ENCODE results near the gene PI4K2A. TPM values are rescaled to one million over a fixed set of nuclear protein-coding genes. Genes with fewer than 3 reads are reported as not detected.
A peak's percentile ranks its signal among the peaks of the same experiment; 100 is the strongest.

The PI4K2A gene
- total and polyA plus RNA-seq, 2 of the 13 experiments (the other 11 are each of a cell fraction or from before 2014, with no cell fraction given): 10.9 to 14.3 TPM

- H3K4me3 ChIP-seq (replicated peaks in 1 of 3; ENCODE audit: insufficient read depth in 1 of 3, low read depth in 2 of 3, low read length in 3 of 3): peak overlapping the region in 1 of 3 experiments; percentile 53; a peak in 1 of 6 replicates
- intact Hi-C loops (cut with micrococcal nuclease; ENCODE audit: unreplicated experiment): loop anchor here (2.0 kb wide), 1 partner anchor 31 kb away; no protein-coding TSS in a partner anchor
- ATAC-seq (no peak; the same call in 2 of the 3 replicates), FAIRE-seq (no peak), DNase-seq (ENCODE audit: low spot score) (no peak)
- H3K4me1 ChIP-seq (ENCODE audit: insufficient read depth, low read length): peaks cover 57% of the 10 kb centered on the region
- H2AFZ ChIP-seq (ENCODE audit: low read length): no peak overlapping the region
- CTCF ChIA-PET (ENCODE audit: low intra/inter-chr PET ratio, low total read pairs): no interaction called here
- peak overlapping the region; percentile 71 for H3K4me2 ChIP-seq (ENCODE audit: low read depth, low read length)
- in situ Hi-C loops (cut with HindIII; ENCODE audit: extremely low pct_ligation_motif_present, low pct_unique_long_range_greater_than_20kb): no loop called here
- peak overlapping the region; percentile 53; the same call in 1 of the 2 replicates for H3K9ac ChIP-seq (ENCODE audit: insufficient read depth, low read depth, low read length)
- H4K20me1 ChIP-seq (ENCODE audit: insufficient read depth, low read length): no peaks in the 10 kb centered on the region
- H3K79me2 ChIP-seq (ENCODE audit: insufficient read depth, low read length): no peaks in the 10 kb centered on the region
- no peaks in the 10 kb centered on the region for H3K9me3 ChIP-seq (ENCODE audit: low read length)
- BruUV-seq (replicated peaks): no TSS peak
- no peaks in the 10 kb centered on the region for H3K36me3 ChIP-seq (replicated peaks in 1 of 2; ENCODE audit: control insufficient read depth in 1 of 2, insufficient read depth in 2 of 2, low read length in 2 of 2)
- no peaks in the 10 kb centered on the region for H3K27me3 ChIP-seq (ENCODE audit: control insufficient read depth in 1 of 2, insufficient read depth in 2 of 2, low read length in 2 of 2)
- 39% methylated on average over 2 of the region's 2 CpGs for WGBS (ENCODE audit: low lambda C conversion rate)
- POLR2A ChIA-PET: interaction anchor here (1.2 to 2.7 kb wide), 4 partner anchors 19 to 28 kb away, joined by 3 to 18 read pairs (median 8); partner anchors contain the start of genes AVPI1 and ZFYVE27
- no peak overlapping the region for H3K27ac ChIP-seq (ENCODE audit: extremely low read length, insufficient read depth, low read length)
- TF ChIP-seq ZHX2 (IDR thresholded peaks at IDR 0.05; ENCODE audit: low read depth): no peak
- TF ChIP-seq ZHX2 (CRISPR knock-in tag; IDR thresholded peaks at IDR 0.05; ENCODE audit: borderline replicate concordance): no peak
- no peak for TF ChIP-seq ZNF382 (CRISPR knock-in tag; IDR thresholded peaks at IDR 0.05; ENCODE audit: borderline replicate concordance)
- no peak for TF ChIP-seq WIZ (CRISPR knock-in tag; IDR thresholded peaks at IDR 0.05)
- no peak for TF ChIP-seq NCOA5 (CRISPR knock-in tag; IDR thresholded peaks at IDR 0.05)
- no peak for TF ChIP-seq MYNN (CRISPR knock-in tag; IDR thresholded peaks at IDR 0.05; ENCODE audit: low read depth)
- TF ChIP-seq HNF1B (CRISPR knock-in tag; IDR thresholded peaks at IDR 0.05): no peak
- TF ChIP-seq RAD21 (CRISPR knock-in tag; IDR thresholded peaks at IDR 0.05): no peak
- no peak for TF ChIP-seq DNMT1 (CRISPR knock-in tag; IDR thresholded peaks at IDR 0.05)
- TF ChIP-seq, protein P1, sequence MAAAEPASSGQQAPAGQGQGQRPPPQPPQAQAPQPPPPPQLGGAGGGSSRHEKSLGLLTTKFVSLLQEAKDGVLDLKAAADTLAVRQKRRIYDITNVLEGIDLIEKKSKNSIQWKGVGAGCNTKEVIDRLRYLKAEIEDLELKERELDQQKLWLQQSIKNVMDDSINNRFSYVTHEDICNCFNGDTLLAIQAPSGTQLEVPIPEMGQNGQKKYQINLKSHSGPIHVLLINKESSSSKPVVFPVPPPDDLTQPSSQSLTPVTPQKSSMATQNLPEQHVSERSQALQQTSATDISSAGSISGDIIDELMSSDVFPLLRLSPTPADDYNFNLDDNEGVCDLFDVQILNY (CRISPR knock-in tag; conservative IDR thresholded peaks at IDR 0.05): no peak
- no peak for TF ChIP-seq PCBP1 (IDR thresholded peaks at IDR 0.05; ENCODE audit: borderline replicate concordance, low read depth, low read length)
- TF ChIP-seq ZNF792 (CRISPR knock-in tag; IDR thresholded peaks at IDR 0.05): no peak
- no peak for TF ChIP-seq CERS6 (CRISPR knock-in tag; IDR thresholded peaks at IDR 0.05)
- TF ChIP-seq KLF16 (CRISPR knock-in tag; IDR thresholded peaks at IDR 0.05): no peak
Measured at GRCh38 chr10:97708167-97708566, 67.7 kb downstream of the PI4K2A start.
